ENCODE measurements around the gene LMO4.

The LMO4 gene

DNA sequence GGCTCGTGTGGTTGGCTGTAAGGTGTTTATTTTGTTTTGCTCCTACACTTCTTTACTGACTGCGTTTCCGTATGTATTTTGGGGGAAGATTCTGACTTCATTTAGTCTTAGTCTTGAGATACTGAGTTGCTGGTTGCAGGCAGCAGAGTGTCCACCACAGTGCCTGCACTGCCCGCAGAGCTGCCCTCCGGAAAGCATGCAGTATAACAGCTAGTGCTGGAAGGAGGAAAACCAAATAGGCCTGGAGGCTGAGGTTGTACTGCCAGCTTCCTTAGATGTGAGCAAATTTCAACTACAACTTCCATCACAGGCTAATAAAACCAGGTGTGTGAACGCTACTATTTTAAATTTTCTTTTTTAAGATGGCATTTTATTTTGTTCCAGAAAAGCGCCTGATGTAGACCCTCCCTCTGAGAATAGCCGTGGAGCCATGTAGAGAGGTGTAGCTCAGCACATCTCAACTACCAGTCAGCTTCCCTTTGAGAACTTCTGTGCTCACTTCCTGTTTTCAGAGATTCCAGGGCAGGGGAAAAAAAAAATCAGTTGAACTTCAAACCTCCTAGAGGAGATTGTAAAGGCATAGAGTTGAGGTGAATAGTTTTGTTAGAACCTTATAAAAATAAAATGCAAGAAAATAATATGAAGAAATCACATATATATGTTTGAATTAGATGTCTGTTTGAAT lies 17.6 kb downstream of the LMO4 start:
- TF ChIP-seq, protein P1, sequence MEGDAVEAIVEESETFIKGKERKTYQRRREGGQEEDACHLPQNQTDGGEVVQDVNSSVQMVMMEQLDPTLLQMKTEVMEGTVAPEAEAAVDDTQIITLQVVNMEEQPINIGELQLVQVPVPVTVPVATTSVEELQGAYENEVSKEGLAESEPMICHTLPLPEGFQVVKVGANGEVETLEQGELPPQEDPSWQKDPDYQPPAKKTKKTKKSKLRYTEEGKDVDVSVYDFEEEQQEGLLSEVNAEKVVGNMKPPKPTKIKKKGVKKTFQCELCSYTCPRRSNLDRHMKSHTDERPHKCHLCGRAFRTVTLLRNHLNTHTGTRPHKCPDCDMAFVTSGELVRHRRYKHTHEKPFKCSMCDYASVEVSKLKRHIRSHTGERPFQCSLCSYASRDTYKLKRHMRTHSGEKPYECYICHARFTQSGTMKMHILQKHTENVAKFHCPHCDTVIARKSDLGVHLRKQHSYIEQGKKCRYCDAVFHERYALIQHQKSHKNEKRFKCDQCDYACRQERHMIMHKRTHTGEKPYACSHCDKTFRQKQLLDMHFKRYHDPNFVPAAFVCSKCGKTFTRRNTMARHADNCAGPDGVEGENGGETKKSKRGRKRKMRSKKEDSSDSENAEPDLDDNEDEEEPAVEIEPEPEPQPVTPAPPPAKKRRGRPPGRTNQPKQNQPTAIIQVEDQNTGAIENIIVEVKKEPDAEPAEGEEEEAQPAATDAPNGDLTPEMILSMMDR (conservative IDR thresholded peaks at IDR 0.05): no peak
- H3K27ac ChIP-seq: no peak overlapping the region

DNA sequence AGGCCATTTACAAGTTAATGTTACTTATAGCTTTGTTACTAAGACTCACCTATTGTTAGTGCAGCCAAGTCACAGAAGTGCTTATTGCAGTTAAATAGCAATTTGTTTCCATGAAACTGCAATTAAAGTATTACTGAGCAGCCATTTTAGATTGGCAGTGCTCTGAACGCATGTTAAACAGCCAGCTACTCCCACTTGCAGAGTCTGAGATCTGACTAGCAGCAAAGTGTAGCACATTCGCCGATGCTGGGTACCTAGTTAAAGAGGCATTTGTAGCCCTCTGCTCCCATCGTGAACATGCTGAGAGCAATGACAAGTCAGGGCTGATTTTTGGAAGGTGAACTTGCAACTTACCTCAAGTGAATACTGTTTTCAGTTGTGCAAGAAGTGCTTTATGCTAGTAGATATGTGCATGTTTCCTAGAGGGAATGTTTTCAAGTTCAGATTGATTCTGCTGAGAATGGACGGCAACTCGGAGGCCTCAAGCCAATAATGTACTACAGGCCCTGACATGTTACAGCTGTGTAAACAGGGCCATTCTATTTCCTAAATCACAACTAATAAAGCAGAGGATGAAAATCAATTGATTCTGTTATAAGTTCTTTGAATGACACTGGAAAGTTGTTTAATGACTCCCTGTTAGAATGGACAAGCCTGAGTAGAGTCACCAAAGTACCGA lies 19.8 kb downstream of the LMO4 start:
- no peak overlapping the region for H3K27ac ChIP-seq
- TF ChIP-seq, protein P1 (conservative IDR thresholded peaks at IDR 0.05): no peak

DNA sequence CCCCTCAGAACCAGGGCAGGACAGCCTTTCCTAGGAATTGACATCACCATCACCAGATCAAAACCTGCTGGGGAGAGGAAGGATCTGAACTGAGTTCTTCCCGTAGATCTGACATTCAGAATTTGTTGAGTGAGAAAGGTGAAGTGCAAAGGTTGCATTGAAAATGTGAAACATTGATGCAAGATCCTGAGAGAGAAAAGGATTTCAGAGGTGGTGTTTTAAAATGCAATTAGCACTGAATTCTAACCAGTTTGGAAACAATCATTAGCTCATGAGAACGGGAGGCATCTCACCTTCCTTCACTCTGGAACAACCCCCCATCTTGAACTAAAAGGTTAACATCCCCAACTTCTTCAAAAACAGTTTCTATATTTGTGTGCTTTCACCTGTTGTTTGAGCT lies 20.4 kb downstream of the LMO4 start:
- H3K27ac ChIP-seq: no peak overlapping the region
- TF ChIP-seq, protein P1 (conservative IDR thresholded peaks at IDR 0.05): no peak

- no peak overlapping the region for H3K27ac ChIP-seq
- TF ChIP-seq, protein P1 (conservative IDR thresholded peaks at IDR 0.05): no peak
These were observed 27.2 kb downstream of the LMO4 start for GRCh38 chr1:87355894-87356293.

GRCh38 chr1:87356591-87356990 lies 27.9 kb downstream of the LMO4 start:
- H3K27ac ChIP-seq: no peak overlapping the region
- TF ChIP-seq, protein P1 (conservative IDR thresholded peaks at IDR 0.05): no peak

- TF ChIP-seq, protein P1 (conservative IDR thresholded peaks at IDR 0.05): no peak
- no peak overlapping the region for H3K27ac ChIP-seq
These were observed 29.5 kb downstream of the LMO4 start for GRCh38 chr1:87358219-87358618.

- H3K27ac ChIP-seq: no peak overlapping the region
- TF ChIP-seq, protein P1 (conservative IDR thresholded peaks at IDR 0.05): no peak
These were observed 30.9 kb downstream of the LMO4 start for GRCh38 chr1:87359586-87359985.

All from VCaP (cell line).